ENCODE measurements around the gene NFIC.
"Not testable (repeated sequence)": the region's sequence is repeated elsewhere in the genome, so short reads cannot be mapped to it uniquely, and the experiment has no call there.

Gene NFIC

GRCh38 chr19:3375221-3376090, 9.1 kb downstream of the NFIC start:
- no peak for DNase-seq

GRCh38 chr19:3376091-3376455, 9.7 kb downstream of the NFIC start:
- not testable (repeated sequence) for DNase-seq

- DNase-seq = no peak
Measured at GRCh38 chr19:3378352-3379150, 12.2 kb downstream of the NFIC start.

- DNase-seq = no peak
Measured at GRCh38 chr19:3380829-3381228, 14.4 kb downstream of the NFIC start.

- no peak for DNase-seq
Measured at GRCh38 chr19:3381701-3382372, 15.5 kb downstream of the NFIC start.

GRCh38 chr19:3382460-3383100, 16.2 kb downstream of the NFIC start:
- no peak for DNase-seq

- DNase-seq = no peak
Measured at GRCh38 chr19:3383121-3383722, 16.8 kb downstream of the NFIC start.

GRCh38 chr19:3386447-3387234, 20.3 kb downstream of the NFIC start:
- no peak for DNase-seq

- DNase-seq = no peak
Measured at GRCh38 chr19:3387645-3388589, 21.5 kb downstream of the NFIC start.

- no peak for DNase-seq
Measured at GRCh38 chr19:3389446-3389778, 23.0 kb downstream of the NFIC start.

- DNase-seq = no peak
Measured at GRCh38 chr19:3389876-3390371, 23.5 kb downstream of the NFIC start.

- DNase-seq = not testable (repeated sequence)
Measured at GRCh38 chr19:3391911-3392310, 25.5 kb downstream of the NFIC start.

GRCh38 chr19:3392480-3392879, 26.1 kb downstream of the NFIC start:
- DNase-seq = no peak

GRCh38 chr19:3396881-3397265, 30.5 kb downstream of the NFIC start:
- no peak for DNase-seq

GRCh38 chr19:3397266-3398022, 31.1 kb downstream of the NFIC start:
- no peak for DNase-seq

GRCh38 chr19:3398114-3398899, 31.9 kb downstream of the NFIC start:
- no peak for DNase-seq

GRCh38 chr19:3398900-3399278, 32.5 kb downstream of the NFIC start:
- DNase-seq = no peak

GRCh38 chr19:3399311-3399710, 32.9 kb downstream of the NFIC start:
- not testable (repeated sequence) for DNase-seq

Measured in activated T-cell treated with anti-CD3 and anti-CD28 coated beads for 4 hours (primary cell).